Lung (tissue), 12 donors: ENCODE measurements around the gene P2RX1. TPM values are rescaled to one million over a fixed set of nuclear protein-coding genes. Genes with fewer than 3 reads are reported as not detected.

Experiments
- ATAC-seq: fragments of 200-7000 bp; cut with Tn5 transposase; one replicate; pipeline ENCODE4 v1.9.1; 2020; ENCODE audit warnings: moderate number of reproducible peaks; ENCODE audit not compliant: insufficient read depth, low FRiP score
- DNase-seq, 3 donors: peaks; one replicate each; pipeline ENCODE4 v3.0.0-alpha.2; 2013 to 2017
- H3K27ac ChIP-seq, 2 donors: one replicate each; pipeline ENCODE4 v1.5.1; 2013; ENCODE audit warnings: mild to moderate bottlenecking in 2 of 2, moderate library complexity in 2 of 2, control low read depth in 1 of 2, inconsistent platforms in 1 of 2, low read depth in 1 of 2, low read length in 1 of 2
- H3K27me3 ChIP-seq, 3 donors: one replicate each; pipeline ENCODE4 v1.5.1; 2013; ENCODE audit warnings: low read length in 2 of 3; ENCODE audit not compliant: control insufficient read depth in 3 of 3, insufficient read depth in 3 of 3
- H3K36me3 ChIP-seq, 4 donors: one replicate each; pipeline ENCODE4 v1.5.1; 2013; ENCODE audit warnings: low read length in 4 of 4, mild to moderate bottlenecking in 1 of 4, moderate library complexity in 1 of 4; ENCODE audit not compliant: control insufficient read depth in 4 of 4, insufficient read depth in 4 of 4
- H3K4me1 ChIP-seq, 5 donors: one replicate each; pipeline ENCODE4 v1.5.1; 2013; ENCODE audit warnings: low read length in 5 of 5, mild to moderate bottlenecking in 2 of 5, moderate library complexity in 1 of 5; ENCODE audit not compliant: control insufficient read depth in 5 of 5, insufficient read depth in 5 of 5
- H3K4me3 ChIP-seq: one replicate; pipeline ENCODE4 v1.5.1; 2013; ENCODE audit warnings: mild to moderate bottlenecking, control low read depth, moderate library complexity
- H3K9ac ChIP-seq, 2 donors: one replicate each; pipeline ENCODE4 v1.5.1; 2013; ENCODE audit warnings: low read length in 2 of 2, control low read depth in 1 of 2; ENCODE audit not compliant: insufficient read depth in 1 of 2
- H3K9me3 ChIP-seq, 4 donors: one replicate each; pipeline ENCODE4 v1.5.1; 2013; ENCODE audit warnings: low read length in 3 of 4, mild to moderate bottlenecking in 1 of 4, moderate library complexity in 1 of 4; ENCODE audit not compliant: control insufficient read depth in 4 of 4, insufficient read depth in 3 of 4
- CTCF ChIP-seq: IDR thresholded peaks from 2 replicates; pipeline ENCODE4 v1.5.1; 2012; ENCODE audit warnings: mild to moderate bottlenecking; ENCODE audit errors: control extremely low read depth, extremely low read depth
- WGBS, 2 donors: extraction: QIAGEN DNeasy Blood & Tissue Kit; methylation state at CpG; one replicate each; pipeline ENCODE4 v1.1.7; 2013; 5-methylcytosine and 5-hydroxymethylcytosine counted together
- polyA plus RNA-seq, 2 donors: library from polyadenylated mRNA; stranded (reverse); fragments of 200-250 nt; gene quantifications; one replicate each; pipeline ENCODE4 v1.2.1, GENCODE V29; 2013
- total RNA-seq, 2 donors: library from RNA; depleted of rRNA in 1 of 2; stranded (reverse); fragments of >200 nt in 1 of 2; gene quantifications; one replicate each; pipeline ENCODE4 v1.2.1, GENCODE V29; 2014 to 2021
- donor health status: control.
- donor health status: control.
- donor health status: Bipolar disorder and iron deficiency.
- donor health status: healthy.
- donor health status: DM: yes; HTN: yes; CAD: no.

The P2RX1 gene
- total and polyA plus RNA-seq, 4 donors = 4.6 to 16.4 (median 10.5) TPM

GRCh38 chr17:3961564-3962047, 45.3 kb upstream of the P2RX1 start:
- no peak for TF ChIP-seq CTCF
- no peak for DNase-seq
- 28 to 44% methylated on average over 5 of the region's 5 CpGs for WGBS, 2 donors
- no peaks in the 10 kb centered on the region for H3K36me3 ChIP-seq
- H3K4me1 ChIP-seq = peaks cover 0 to 28% (median 9%) of the 10 kb centered on the region in 5 donors
- H3K9ac ChIP-seq = no peak overlapping the region
- H3K27ac ChIP-seq = peak overlapping the region in 1 of 2 donors; percentile 21
- no peaks in the 10 kb centered on the region for H3K9me3 ChIP-seq
- no peak for ATAC-seq
- peaks cover 0 to 28% (median 27%) of the 10 kb centered on the region in 3 donors for H3K27me3 ChIP-seq
- H3K4me3 ChIP-seq = no peak overlapping the region

- ATAC-seq (no peak), DNase-seq (peak; percentile 52 to 62 (median 61))
- Histone ChIP-seq H3K9me3 (no peaks in the 10 kb centered on the region), H3K9ac (no peak overlapping the region), H3K4me3 (no peak overlapping the region), H3K36me3 (no peaks in the 10 kb centered on the region), H3K4me1 (peaks cover 0 to 28% (median 9%) of the 10 kb centered on the region in 5 donors), H3K27ac (peak overlapping the region in 1 of 2 donors; percentile 29), H3K27me3 (peaks cover 0 to 27% (median 23%) of the 10 kb centered on the region in 3 donors)
- TF ChIP-seq CTCF = no peak
- WGBS, 2 donors = 23 to 35% methylated on average over 14 of the region's 14 CpGs
These were observed 44.5 kb upstream of the P2RX1 start for GRCh38 chr17:3960764-3961163.

- H3K27ac ChIP-seq = peak overlapping the region in 1 of 2 donors; percentile 29
- TF ChIP-seq CTCF = no peak
These were observed 43.8 kb upstream of the P2RX1 start for GRCh38 chr17:3959921-3960601.

More at GRCh38 chr17:3959921-3960601, 43.8 kb upstream of the P2RX1 start:
- no peaks in the 10 kb centered on the region for H3K9me3 ChIP-seq
- H3K9ac ChIP-seq = no peak overlapping the region
- H3K4me1 ChIP-seq = peaks cover 0 to 23% (median 12%) of the 10 kb centered on the region in 5 donors
- 77 to 87% methylated on average over 14 of the region's 14 CpGs for WGBS, 2 donors
- DNase-seq = no peak
- ATAC-seq = no peak
- H3K36me3 ChIP-seq = no peaks in the 10 kb centered on the region
- peaks cover 0 to 22% (median 18%) of the 10 kb centered on the region in 3 donors for H3K27me3 ChIP-seq
- H3K4me3 ChIP-seq = no peak overlapping the region
